GM12875 (cell line): ENCODE results near the gene SPTLC2.
"Not testable (repeated sequence)": the region's sequence is repeated elsewhere in the genome, so short reads cannot be mapped to it uniquely, and the experiment has no call there.

Experiments used
- H3K4me3 ChIP-seq: one replicate; pipeline ENCODE4 v1.5.1; 2011; ENCODE audit warnings: low read depth, low read length, control low read depth
- TF ChIP-seq, protein P1 (sequence below): IDR thresholded peaks from 2 replicates; pipeline ENCODE4 v1.5.1; 2011; ENCODE audit warnings: low read depth, mild to moderate bottlenecking, control low read depth, inconsistent platforms, low read length, moderate library complexity, borderline replicate concordance; ENCODE audit not compliant: insufficient read depth

SPTLC2 gene

GRCh38 chr14:77589099-77589498 is 27.3 kb downstream of the SPTLC2 start:
- no peak overlapping the region for H3K4me3 ChIP-seq
- TF ChIP-seq, protein P1, sequence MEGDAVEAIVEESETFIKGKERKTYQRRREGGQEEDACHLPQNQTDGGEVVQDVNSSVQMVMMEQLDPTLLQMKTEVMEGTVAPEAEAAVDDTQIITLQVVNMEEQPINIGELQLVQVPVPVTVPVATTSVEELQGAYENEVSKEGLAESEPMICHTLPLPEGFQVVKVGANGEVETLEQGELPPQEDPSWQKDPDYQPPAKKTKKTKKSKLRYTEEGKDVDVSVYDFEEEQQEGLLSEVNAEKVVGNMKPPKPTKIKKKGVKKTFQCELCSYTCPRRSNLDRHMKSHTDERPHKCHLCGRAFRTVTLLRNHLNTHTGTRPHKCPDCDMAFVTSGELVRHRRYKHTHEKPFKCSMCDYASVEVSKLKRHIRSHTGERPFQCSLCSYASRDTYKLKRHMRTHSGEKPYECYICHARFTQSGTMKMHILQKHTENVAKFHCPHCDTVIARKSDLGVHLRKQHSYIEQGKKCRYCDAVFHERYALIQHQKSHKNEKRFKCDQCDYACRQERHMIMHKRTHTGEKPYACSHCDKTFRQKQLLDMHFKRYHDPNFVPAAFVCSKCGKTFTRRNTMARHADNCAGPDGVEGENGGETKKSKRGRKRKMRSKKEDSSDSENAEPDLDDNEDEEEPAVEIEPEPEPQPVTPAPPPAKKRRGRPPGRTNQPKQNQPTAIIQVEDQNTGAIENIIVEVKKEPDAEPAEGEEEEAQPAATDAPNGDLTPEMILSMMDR = no peak

- H3K4me3 ChIP-seq = not testable (repeated sequence)
These were observed 27.9 kb downstream of the SPTLC2 start for GRCh38 chr14:77588411-77589025.

- H3K4me3 ChIP-seq = no peak overlapping the region
- TF ChIP-seq, protein P1 = no peak
These were observed 31.1 kb downstream of the SPTLC2 start for GRCh38 chr14:77585385-77585784.

- TF ChIP-seq, protein P1 = no peak
These were observed 31.6 kb downstream of the SPTLC2 start for GRCh38 chr14:77584809-77585208.

DNA sequence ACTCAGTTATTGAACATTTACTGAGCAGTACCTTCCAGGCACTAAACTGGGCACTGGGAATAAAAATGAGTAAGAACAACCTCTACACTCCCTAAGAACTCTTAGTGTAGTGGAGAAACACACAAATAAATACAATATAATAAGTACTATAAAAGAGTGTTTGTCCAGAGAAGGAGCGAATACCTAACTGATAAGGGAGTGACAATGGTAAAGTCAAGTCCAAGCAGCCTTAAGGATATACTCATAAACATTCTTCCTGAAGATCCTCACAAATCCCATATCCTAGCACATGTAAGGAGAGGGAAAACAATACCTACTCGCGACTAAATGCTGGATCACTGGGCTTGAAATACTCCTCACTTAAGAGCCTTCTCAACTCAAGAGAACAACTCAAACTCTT is 32.8 kb downstream of the SPTLC2 start:
- H3K4me3 ChIP-seq = no peak overlapping the region
- TF ChIP-seq, protein P1 = no peak

More at GRCh38 chr14:77584809-77585208, 31.6 kb downstream of the SPTLC2 start:
- H3K4me3 ChIP-seq = no peak overlapping the region

DNA sequence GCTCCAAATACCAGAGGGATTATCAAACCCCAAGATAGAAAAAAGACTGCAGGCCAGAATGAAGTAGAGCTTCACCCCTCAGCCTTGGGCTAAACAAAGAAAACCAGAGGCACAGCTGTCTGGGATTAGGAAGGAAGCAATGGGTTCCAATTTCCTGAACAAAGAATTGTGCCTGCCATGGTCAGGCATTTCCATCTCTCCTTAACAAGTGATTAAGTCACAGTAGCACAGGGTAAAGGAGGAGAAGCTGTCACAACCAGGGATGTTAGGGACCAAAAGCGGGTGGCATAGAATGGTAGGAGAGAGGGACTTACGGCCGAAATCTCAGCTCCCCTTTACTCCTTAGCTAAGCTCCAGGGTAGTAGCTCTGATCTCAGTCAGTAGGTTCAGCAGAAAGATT is 33.9 kb downstream of the SPTLC2 start:
- TF ChIP-seq, protein P1 = no peak
- no peak overlapping the region for H3K4me3 ChIP-seq

GRCh38 chr14:77580964-77581505 is 35.4 kb downstream of the SPTLC2 start:
- TF ChIP-seq, protein P1 = no peak
- no peak overlapping the region for H3K4me3 ChIP-seq
